Duodenal mucosa (tissue), 2 donors: Measurements from ENCODE around the gene UGT2B28.
"Not testable (repeated sequence)": the region's sequence is repeated elsewhere in the genome, so short reads cannot be mapped to it uniquely, and the experiment has no call there.

Experiments used
- H3K27ac ChIP-seq: one replicate; pipeline ENCODE4 v1.7.0; 2013; ENCODE audit warnings: low read depth, low read length
- H3K27me3 ChIP-seq, 2 donors: one replicate each; pipeline ENCODE4 v1.7.0; 2013; ENCODE audit warnings: low read length in 2 of 2, control low read depth in 1 of 2; ENCODE audit not compliant: insufficient read depth in 2 of 2, control insufficient read depth in 1 of 2
- H3K36me3 ChIP-seq, 2 donors: one replicate each; pipeline ENCODE4 v1.7.0; 2013; ENCODE audit warnings: low read length in 2 of 2, control low read depth in 1 of 2; ENCODE audit not compliant: insufficient read depth in 2 of 2, control insufficient read depth in 1 of 2
- H3K4me1 ChIP-seq, 2 donors: one replicate each; pipeline ENCODE4 v1.7.0; 2013; ENCODE audit warnings: low read length in 2 of 2, control low read depth in 1 of 2; ENCODE audit not compliant: insufficient read depth in 2 of 2, control insufficient read depth in 1 of 2
- H3K4me3 ChIP-seq, 2 donors: one replicate each; pipeline ENCODE4 v1.7.0; 2013; ENCODE audit warnings: low read length in 2 of 2, low read depth in 1 of 2
- H3K9ac ChIP-seq, 2 donors: one replicate each; pipeline ENCODE4 v1.7.0; 2013; ENCODE audit warnings: low read length in 2 of 2, low read depth in 1 of 2
- H3K9me3 ChIP-seq, 2 donors: one replicate each; pipeline ENCODE4 v1.7.0; 2013; ENCODE audit warnings: low read length in 2 of 2, control low read depth in 1 of 2; ENCODE audit not compliant: control insufficient read depth in 1 of 2

The UGT2B28 gene

GRCh38 chr4:69280081-69280480 lies at the start of gene UGT2B28:
Gene UGT2B28, plus strand, starts transcription at chr4:69280475. Its CDS starts 26 bp downstream, at chr4:69280501.
- not testable (repeated sequence) for H3K4me3 ChIP-seq, H3K9ac ChIP-seq, H3K4me1 ChIP-seq, H3K27ac ChIP-seq, H3K27me3 ChIP-seq, H3K9me3 ChIP-seq, H3K36me3 ChIP-seq

GRCh38 chr4:69239092-69239491 lies 41.2 kb upstream of the UGT2B28 start:
- Histone ChIP-seq H3K4me3 (no peak overlapping the region), H3K9ac (no peak overlapping the region), H3K27me3 (no peaks in the 10 kb centered on the region), H3K27ac (no peak overlapping the region), H3K36me3 (no peaks in the 10 kb centered on the region), H3K9me3 (no peaks in the 10 kb centered on the region), H3K4me1 (peaks cover 10% of the 10 kb centered on the region in 2 donors)

- Histone ChIP-seq H3K4me3 (no peak overlapping the region), H3K9ac (no peak overlapping the region), H3K27me3 (no peaks in the 10 kb centered on the region), H3K36me3 (no peaks in the 10 kb centered on the region), H3K27ac (no peak overlapping the region), H3K9me3 (no peaks in the 10 kb centered on the region), H3K4me1 (peaks cover 10% of the 10 kb centered on the region in 2 donors)
Measured at GRCh38 chr4:69239557-69240168, 40.6 kb upstream of the UGT2B28 start.

- H3K9ac ChIP-seq, H3K27ac ChIP-seq, H3K9me3 ChIP-seq, H3K36me3 ChIP-seq, H3K27me3 ChIP-seq: not testable (repeated sequence)
- peaks cover 10% of the 10 kb centered on the region in 2 donors for H3K4me1 ChIP-seq
- peak overlapping the region in 1 of 2 donors; percentile 29 for H3K4me3 ChIP-seq
Measured at GRCh38 chr4:69240787-69241186, 39.5 kb upstream of the UGT2B28 start.

GRCh38 chr4:69241746-69242145 lies 38.5 kb upstream of the UGT2B28 start:
- H3K27me3 ChIP-seq, H3K4me3 ChIP-seq, H3K27ac ChIP-seq, H3K36me3 ChIP-seq, H3K9ac ChIP-seq, H3K9me3 ChIP-seq: not testable (repeated sequence)
- H3K4me1 ChIP-seq, result peaks cover 10% of the 10 kb centered on the region in 2 donors

- not testable (repeated sequence) for H3K27me3 ChIP-seq, H3K27ac ChIP-seq, H3K36me3 ChIP-seq, H3K4me3 ChIP-seq, H3K9ac ChIP-seq, H3K9me3 ChIP-seq
- peaks cover 10% of the 10 kb centered on the region in 2 donors for H3K4me1 ChIP-seq
Measured at GRCh38 chr4:69242562-69243240, 37.6 kb upstream of the UGT2B28 start.

- not testable (repeated sequence) for H3K27ac ChIP-seq
Measured at GRCh38 chr4:69250884-69251283, 29.4 kb upstream of the UGT2B28 start.

GRCh38 chr4:69253147-69253772 lies 27.0 kb upstream of the UGT2B28 start:
- not testable (repeated sequence) for H3K27ac ChIP-seq, H3K9ac ChIP-seq, H3K4me1 ChIP-seq, H3K4me3 ChIP-seq, H3K36me3 ChIP-seq, H3K9me3 ChIP-seq, H3K27me3 ChIP-seq

More at GRCh38 chr4:69250884-69251283, 29.4 kb upstream of the UGT2B28 start:
- H3K9ac ChIP-seq, H3K4me1 ChIP-seq, H3K9me3 ChIP-seq, H3K4me3 ChIP-seq, H3K36me3 ChIP-seq, H3K27me3 ChIP-seq: not testable (repeated sequence)

GRCh38 chr4:69268612-69269011 lies 11.7 kb upstream of the UGT2B28 start:
- H3K27ac ChIP-seq, H3K36me3 ChIP-seq, H3K9me3 ChIP-seq, H3K9ac ChIP-seq, H3K27me3 ChIP-seq, H3K4me1 ChIP-seq, H3K4me3 ChIP-seq: not testable (repeated sequence)

GRCh38 chr4:69296356-69296755 lies 16.1 kb downstream of the UGT2B28 start:
- H3K4me3 ChIP-seq, H3K9ac ChIP-seq, H3K4me1 ChIP-seq, H3K27me3 ChIP-seq, H3K27ac ChIP-seq, H3K36me3 ChIP-seq, H3K9me3 ChIP-seq: not testable (repeated sequence)
